OCI-LY1 (cell line): Measurements from ENCODE around the gene SSH3.

Source experiments
- EZH2 ChIP-seq: fragments of 200-600 bp; sonication (generic), shearing (Covaris generic); IDR thresholded peaks from 2 replicates; pipeline ENCODE4 v1.8.0; 2017; ENCODE audit warnings: borderline replicate concordance, mixed run types, mild to moderate bottlenecking, antibody characterized with exemption, low read length, moderate library complexity, mixed read lengths
- TF ChIP-seq, protein P1 (sequence below): fragments of 200-600 bp; sonication (generic), shearing (Covaris generic); IDR thresholded peaks from 2 replicates; pipeline ENCODE4 v1.5.1; 2017; ENCODE audit warnings: mild to moderate bottlenecking, antibody characterized with exemption, low read length, moderate library complexity, mixed read lengths

DNA sequence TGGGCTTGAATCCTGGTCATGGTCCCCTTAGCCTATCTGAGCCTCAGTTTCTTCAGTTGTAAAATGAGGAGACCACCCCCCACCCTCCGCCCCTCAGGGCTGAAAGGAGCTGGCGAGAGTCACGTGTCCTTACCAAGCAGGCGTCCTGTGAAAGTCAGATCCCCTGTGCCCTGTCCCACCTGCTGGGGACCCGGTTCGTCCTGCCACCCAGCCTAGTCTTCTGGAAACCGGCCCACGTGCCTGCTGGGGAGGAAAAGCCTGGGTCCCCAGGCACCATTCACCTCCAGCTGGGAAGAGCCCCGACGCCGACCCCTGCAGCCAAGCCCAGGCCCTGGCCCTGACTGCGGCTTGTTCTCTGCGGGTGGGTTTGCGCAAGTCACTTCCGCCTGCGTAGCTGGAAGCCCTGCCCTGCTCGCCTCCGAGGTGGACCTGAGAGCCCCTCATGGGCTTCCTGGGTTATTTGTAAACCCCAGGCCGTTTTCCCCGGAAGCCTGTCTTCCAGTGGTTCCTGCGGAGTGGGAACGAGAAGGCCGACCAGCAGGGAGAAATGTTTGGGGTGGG lies 679 bp upstream of the SSH3 start:
- TF ChIP-seq, protein P1, sequence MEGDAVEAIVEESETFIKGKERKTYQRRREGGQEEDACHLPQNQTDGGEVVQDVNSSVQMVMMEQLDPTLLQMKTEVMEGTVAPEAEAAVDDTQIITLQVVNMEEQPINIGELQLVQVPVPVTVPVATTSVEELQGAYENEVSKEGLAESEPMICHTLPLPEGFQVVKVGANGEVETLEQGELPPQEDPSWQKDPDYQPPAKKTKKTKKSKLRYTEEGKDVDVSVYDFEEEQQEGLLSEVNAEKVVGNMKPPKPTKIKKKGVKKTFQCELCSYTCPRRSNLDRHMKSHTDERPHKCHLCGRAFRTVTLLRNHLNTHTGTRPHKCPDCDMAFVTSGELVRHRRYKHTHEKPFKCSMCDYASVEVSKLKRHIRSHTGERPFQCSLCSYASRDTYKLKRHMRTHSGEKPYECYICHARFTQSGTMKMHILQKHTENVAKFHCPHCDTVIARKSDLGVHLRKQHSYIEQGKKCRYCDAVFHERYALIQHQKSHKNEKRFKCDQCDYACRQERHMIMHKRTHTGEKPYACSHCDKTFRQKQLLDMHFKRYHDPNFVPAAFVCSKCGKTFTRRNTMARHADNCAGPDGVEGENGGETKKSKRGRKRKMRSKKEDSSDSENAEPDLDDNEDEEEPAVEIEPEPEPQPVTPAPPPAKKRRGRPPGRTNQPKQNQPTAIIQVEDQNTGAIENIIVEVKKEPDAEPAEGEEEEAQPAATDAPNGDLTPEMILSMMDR: no peak
- TF ChIP-seq EZH2: no peak
